Lung microvascular endothelial cell (primary cell): ENCODE results near the gene DBNDD2. TPM values are rescaled to one million over a fixed set of nuclear protein-coding genes. Genes with fewer than 3 reads are reported as not detected.

ENCODE experiments used
- DNase-seq, 2 donors: peaks; one replicate each; pipeline versions ENCODE4 v3.0.0 to v3.0.0-alpha.2; 2010; ENCODE audit warnings: low read depth in 2 of 2
- total RNA-seq: library from RNA; depleted of rRNA; stranded (reverse); fragments of >200 nt; gene quantifications from 2 replicates; pipeline ENCODE4 v1.2.1, GENCODE V29; 2014

The DBNDD2 gene
- total RNA-seq, 1 donor from 2014 or later = 5.2 TPM

GRCh38 chr20:45415822-45416637 lies 7.9 kb downstream of the DBNDD2 start, which contains the start of gene PIGT:
Gene PIGT, plus strand, starts transcription at chr20:45416141. Its CDS starts 16 bp downstream, at chr20:45416157.
- peak; percentile 89 to 92 for DNase-seq

GRCh38 chr20:45416917-45417316 lies 8.8 kb downstream of the DBNDD2 start:
- peak in 1 of 2 donors; percentile 69 for DNase-seq

- peak; percentile 98 to 99 for DNase-seq
These were observed 11.4 kb downstream of the DBNDD2 start for GRCh38 chr20:45419188-45420091.

- no peak for DNase-seq
These were observed 12.0 kb downstream of the DBNDD2 start for GRCh38 chr20:45420125-45420524.

- DNase-seq = no peak
These were observed 15.6 kb downstream of the DBNDD2 start for GRCh38 chr20:45423700-45424099.

GRCh38 chr20:45425561-45425960 lies 17.5 kb downstream of the DBNDD2 start:
- DNase-seq = no peak

- no peak for DNase-seq
These were observed 18.4 kb downstream of the DBNDD2 start for GRCh38 chr20:45426320-45427016.

- DNase-seq = no peak
These were observed 19.4 kb downstream of the DBNDD2 start for GRCh38 chr20:45427236-45428149.

- no peak for DNase-seq
These were observed 21.5 kb downstream of the DBNDD2 start for GRCh38 chr20:45429618-45430017.

GRCh38 chr20:45432294-45432693 lies 24.2 kb downstream of the DBNDD2 start:
- peak in 1 of 2 donors; percentile 49 for DNase-seq

- no peak for DNase-seq
These were observed 25.2 kb downstream of the DBNDD2 start for GRCh38 chr20:45433316-45433715.

- no peak for DNase-seq
These were observed 25.9 kb downstream of the DBNDD2 start for GRCh38 chr20:45433976-45434375.

- peak; percentile 87 to 93 for DNase-seq
These were observed 28.8 kb downstream of the DBNDD2 start for GRCh38 chr20:45436732-45437485.

GRCh38 chr20:45440424-45440823 lies 32.3 kb downstream of the DBNDD2 start:
- DNase-seq = no peak

GRCh38 chr20:45440891-45441685 lies 33.0 kb downstream of the DBNDD2 start:
- no peak for DNase-seq

GRCh38 chr20:45441746-45442145 lies 33.7 kb downstream of the DBNDD2 start:
- DNase-seq = no peak

GRCh38 chr20:45444050-45444449 lies 36.0 kb downstream of the DBNDD2 start:
- DNase-seq = no peak

GRCh38 chr20:45445805-45446562 lies 37.9 kb downstream of the DBNDD2 start:
- peak; percentile 12 to 27 for DNase-seq
